ENCODE data around the gene CALB2. TPM values are rescaled to one million over a fixed set of nuclear protein-coding genes. Genes with fewer than 3 reads are reported as not detected.

CALB2 gene
- total and polyA plus RNA-seq, 2 of the 8 experiments (the other 6 are each of a cell fraction or from before 2014, with no cell fraction given) = 1.9 to 2.6 TPM

DNA sequence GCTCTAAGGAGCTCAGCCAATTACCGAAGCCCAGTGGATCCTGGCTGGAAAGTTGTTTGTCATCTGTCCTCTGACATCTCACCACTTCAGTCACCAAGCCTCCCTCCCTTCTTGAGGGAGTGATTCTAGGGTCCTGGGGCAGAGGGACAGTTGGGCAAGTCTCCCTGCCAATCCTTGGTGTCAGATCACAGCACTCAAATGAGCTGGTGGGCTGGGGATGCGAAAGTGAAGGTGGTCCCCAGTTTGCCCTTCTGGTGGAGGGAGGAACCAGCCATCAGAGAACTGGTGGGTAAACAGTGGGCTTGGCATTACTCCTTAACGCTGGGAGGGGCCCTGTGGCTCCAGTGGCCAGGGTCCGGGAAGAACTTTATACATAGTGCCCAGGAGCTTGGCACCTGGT is 4.4 kb upstream of the CALB2 start (continued):
- TF ChIP-seq, protein P1, sequence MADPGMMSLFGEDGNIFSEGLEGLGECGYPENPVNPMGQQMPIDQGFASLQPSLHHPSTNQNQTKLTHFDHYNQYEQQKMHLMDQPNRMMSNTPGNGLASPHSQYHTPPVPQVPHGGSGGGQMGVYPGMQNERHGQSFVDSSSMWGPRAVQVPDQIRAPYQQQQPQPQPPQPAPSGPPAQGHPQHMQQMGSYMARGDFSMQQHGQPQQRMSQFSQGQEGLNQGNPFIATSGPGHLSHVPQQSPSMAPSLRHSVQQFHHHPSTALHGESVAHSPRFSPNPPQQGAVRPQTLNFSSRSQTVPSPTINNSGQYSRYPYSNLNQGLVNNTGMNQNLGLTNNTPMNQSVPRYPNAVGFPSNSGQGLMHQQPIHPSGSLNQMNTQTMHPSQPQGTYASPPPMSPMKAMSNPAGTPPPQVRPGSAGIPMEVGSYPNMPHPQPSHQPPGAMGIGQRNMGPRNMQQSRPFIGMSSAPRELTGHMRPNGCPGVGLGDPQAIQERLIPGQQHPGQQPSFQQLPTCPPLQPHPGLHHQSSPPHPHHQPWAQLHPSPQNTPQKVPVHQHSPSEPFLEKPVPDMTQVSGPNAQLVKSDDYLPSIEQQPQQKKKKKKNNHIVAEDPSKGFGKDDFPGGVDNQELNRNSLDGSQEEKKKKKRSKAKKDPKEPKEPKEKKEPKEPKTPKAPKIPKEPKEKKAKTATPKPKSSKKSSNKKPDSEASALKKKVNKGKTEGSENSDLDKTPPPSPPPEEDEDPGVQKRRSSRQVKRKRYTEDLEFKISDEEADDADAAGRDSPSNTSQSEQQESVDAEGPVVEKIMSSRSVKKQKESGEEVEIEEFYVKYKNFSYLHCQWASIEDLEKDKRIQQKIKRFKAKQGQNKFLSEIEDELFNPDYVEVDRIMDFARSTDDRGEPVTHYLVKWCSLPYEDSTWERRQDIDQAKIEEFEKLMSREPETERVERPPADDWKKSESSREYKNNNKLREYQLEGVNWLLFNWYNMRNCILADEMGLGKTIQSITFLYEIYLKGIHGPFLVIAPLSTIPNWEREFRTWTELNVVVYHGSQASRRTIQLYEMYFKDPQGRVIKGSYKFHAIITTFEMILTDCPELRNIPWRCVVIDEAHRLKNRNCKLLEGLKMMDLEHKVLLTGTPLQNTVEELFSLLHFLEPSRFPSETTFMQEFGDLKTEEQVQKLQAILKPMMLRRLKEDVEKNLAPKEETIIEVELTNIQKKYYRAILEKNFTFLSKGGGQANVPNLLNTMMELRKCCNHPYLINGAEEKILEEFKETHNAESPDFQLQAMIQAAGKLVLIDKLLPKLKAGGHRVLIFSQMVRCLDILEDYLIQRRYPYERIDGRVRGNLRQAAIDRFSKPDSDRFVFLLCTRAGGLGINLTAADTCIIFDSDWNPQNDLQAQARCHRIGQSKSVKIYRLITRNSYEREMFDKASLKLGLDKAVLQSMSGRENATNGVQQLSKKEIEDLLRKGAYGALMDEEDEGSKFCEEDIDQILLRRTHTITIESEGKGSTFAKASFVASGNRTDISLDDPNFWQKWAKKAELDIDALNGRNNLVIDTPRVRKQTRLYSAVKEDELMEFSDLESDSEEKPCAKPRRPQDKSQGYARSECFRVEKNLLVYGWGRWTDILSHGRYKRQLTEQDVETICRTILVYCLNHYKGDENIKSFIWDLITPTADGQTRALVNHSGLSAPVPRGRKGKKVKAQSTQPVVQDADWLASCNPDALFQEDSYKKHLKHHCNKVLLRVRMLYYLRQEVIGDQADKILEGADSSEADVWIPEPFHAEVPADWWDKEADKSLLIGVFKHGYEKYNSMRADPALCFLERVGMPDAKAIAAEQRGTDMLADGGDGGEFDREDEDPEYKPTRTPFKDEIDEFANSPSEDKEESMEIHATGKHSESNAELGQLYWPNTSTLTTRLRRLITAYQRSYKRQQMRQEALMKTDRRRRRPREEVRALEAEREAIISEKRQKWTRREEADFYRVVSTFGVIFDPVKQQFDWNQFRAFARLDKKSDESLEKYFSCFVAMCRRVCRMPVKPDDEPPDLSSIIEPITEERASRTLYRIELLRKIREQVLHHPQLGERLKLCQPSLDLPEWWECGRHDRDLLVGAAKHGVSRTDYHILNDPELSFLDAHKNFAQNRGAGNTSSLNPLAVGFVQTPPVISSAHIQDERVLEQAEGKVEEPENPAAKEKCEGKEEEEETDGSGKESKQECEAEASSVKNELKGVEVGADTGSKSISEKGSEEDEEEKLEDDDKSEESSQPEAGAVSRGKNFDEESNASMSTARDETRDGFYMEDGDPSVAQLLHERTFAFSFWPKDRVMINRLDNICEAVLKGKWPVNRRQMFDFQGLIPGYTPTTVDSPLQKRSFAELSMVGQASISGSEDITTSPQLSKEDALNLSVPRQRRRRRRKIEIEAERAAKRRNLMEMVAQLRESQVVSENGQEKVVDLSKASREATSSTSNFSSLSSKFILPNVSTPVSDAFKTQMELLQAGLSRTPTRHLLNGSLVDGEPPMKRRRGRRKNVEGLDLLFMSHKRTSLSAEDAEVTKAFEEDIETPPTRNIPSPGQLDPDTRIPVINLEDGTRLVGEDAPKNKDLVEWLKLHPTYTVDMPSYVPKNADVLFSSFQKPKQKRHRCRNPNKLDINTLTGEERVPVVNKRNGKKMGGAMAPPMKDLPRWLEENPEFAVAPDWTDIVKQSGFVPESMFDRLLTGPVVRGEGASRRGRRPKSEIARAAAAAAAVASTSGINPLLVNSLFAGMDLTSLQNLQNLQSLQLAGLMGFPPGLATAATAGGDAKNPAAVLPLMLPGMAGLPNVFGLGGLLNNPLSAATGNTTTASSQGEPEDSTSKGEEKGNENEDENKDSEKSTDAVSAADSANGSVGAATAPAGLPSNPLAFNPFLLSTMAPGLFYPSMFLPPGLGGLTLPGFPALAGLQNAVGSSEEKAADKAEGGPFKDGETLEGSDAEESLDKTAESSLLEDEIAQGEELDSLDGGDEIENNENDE (IDR thresholded peaks at IDR 0.05; ENCODE audit: insufficient replicate concordance, low read length) = no peak
- TF ChIP-seq, protein P2, sequence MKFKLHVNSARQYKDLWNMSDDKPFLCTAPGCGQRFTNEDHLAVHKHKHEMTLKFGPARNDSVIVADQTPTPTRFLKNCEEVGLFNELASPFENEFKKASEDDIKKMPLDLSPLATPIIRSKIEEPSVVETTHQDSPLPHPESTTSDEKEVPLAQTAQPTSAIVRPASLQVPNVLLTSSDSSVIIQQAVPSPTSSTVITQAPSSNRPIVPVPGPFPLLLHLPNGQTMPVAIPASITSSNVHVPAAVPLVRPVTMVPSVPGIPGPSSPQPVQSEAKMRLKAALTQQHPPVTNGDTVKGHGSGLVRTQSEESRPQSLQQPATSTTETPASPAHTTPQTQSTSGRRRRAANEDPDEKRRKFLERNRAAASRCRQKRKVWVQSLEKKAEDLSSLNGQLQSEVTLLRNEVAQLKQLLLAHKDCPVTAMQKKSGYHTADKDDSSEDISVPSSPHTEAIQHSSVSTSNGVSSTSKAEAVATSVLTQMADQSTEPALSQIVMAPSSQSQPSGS (IDR thresholded peaks at IDR 0.05; ENCODE audit: low read length) = no peak
- TF ChIP-seq EZH2 (IDR thresholded peaks at IDR 0.05; ENCODE audit: low read depth, low read length, severe bottlenecking) = no peak

Data from H1 (cell line).